H1 (cell line): ENCODE data around the gene PFKFB1. TPM values are rescaled to one million over a fixed set of nuclear protein-coding genes. Genes with fewer than 3 reads are reported as not detected.

Source experiments
- CTCF ChIA-PET: fragments of 300-600 bp; sonication (Branson Sonifier 250); formaldehyde crosslinking; loops from one replicate; lab custom pipeline; 2021; ENCODE audit not compliant: partially characterized antibody; lab: Charles Lee
- POLR2A ChIA-PET: fragments of 300-600 bp; sonication (Branson Sonifier 250); formaldehyde crosslinking; loops from one replicate; lab custom pipeline; 2021; ENCODE audit warnings: inconsistent platforms; ENCODE audit not compliant: partially characterized antibody; lab: Charles Lee
- DNase-seq, 2 experiments: peaks; one replicate each; pipeline versions ENCODE4 v3.0.0 to v3.0.0-alpha.2; 2010 to 2022; ENCODE audit warnings: low spot score in 2 of 2, low read depth in 1 of 2, mixed read lengths in 1 of 2
- FAIRE-seq: peaks from 2 replicates; lab custom pipeline; 2011; peaks lifted over from hg19 to GRCh38; lab: Jason Lieb, UNC
- H2AFZ ChIP-seq: 2 replicates; pipeline ENCODE4 v1.8.1; 2012; ENCODE audit warnings: low read length, inconsistent platforms
- H2AK5ac ChIP-seq: 2 replicates; pipeline ENCODE4 v1.6.1; 2013; ENCODE audit warnings: low read depth, low read length
- H2BK120ac ChIP-seq: replicated peaks from 2 replicates; pipeline ENCODE3; 2013; ENCODE audit warnings: low read depth, low read length, inconsistent platforms
- H2BK12ac ChIP-seq: 2 replicates; pipeline ENCODE4 v1.6.1; 2013; ENCODE audit warnings: low read depth, low read length
- H2BK15ac ChIP-seq: 2 replicates; pipeline ENCODE4 v1.6.1; 2013; ENCODE audit warnings: low read length
- H2BK20ac ChIP-seq: 2 replicates; pipeline ENCODE4 v1.6.1; 2013; ENCODE audit warnings: low read length
- H2BK5ac ChIP-seq: 2 replicates; pipeline ENCODE4 v1.6.1; 2013; ENCODE audit warnings: low read depth, low read length
- H3K14ac ChIP-seq: 2 replicates; pipeline ENCODE4 v1.6.1; 2013; ENCODE audit warnings: inconsistent platforms; ENCODE audit not compliant: insufficient read length
- H3K18ac ChIP-seq: 2 replicates; pipeline ENCODE4 v1.6.1; 2013; ENCODE audit warnings: low read length; ENCODE audit errors: extremely low read depth
- H3K23ac ChIP-seq: 2 replicates; pipeline ENCODE4 v1.6.1; 2013; ENCODE audit warnings: inconsistent platforms; ENCODE audit not compliant: insufficient read length
- H3K23me2 ChIP-seq: 2 replicates; pipeline ENCODE4 v1.6.1; 2013; ENCODE audit warnings: low read depth, low read length
- H3K27ac ChIP-seq: 2 replicates; pipeline ENCODE4 v1.6.1; 2011; ENCODE audit warnings: low read depth, low read length, inconsistent platforms
- H3K27me3 ChIP-seq, 4 experiments: replicated peaks in 1 of 4; 1 replicate in 1 of 4; 2 replicates in 3 of 4; pipeline versions ENCODE4 v1.6.1 to v1.8.1; 2011 to 2013; ENCODE audit warnings: low read length in 3 of 4, mild to moderate bottlenecking in 3 of 4, inconsistent platforms in 2 of 4, mixed read lengths in 2 of 4, moderate library complexity in 1 of 4; ENCODE audit not compliant: control insufficient read depth in 3 of 4, insufficient read depth in 3 of 4; ENCODE audit errors: extremely low read depth in 1 of 4
- H3K36me3 ChIP-seq, 4 experiments: 2 replicates each; pipeline versions ENCODE4 v1.6.1 to v1.8.1; 2011 to 2013; ENCODE audit warnings: mild to moderate bottlenecking in 4 of 4, low read length in 3 of 4, moderate library complexity in 2 of 4, control low read depth in 1 of 4, inconsistent platforms in 1 of 4; ENCODE audit not compliant: insufficient read depth in 4 of 4, control insufficient read depth in 2 of 4
- H3K4ac ChIP-seq: replicated peaks from 2 replicates; pipeline ENCODE3; 2013; ENCODE audit warnings: low read length, low read depth, mixed read lengths, inconsistent platforms; ENCODE audit not compliant: insufficient read length
- H3K4me1 ChIP-seq, 4 experiments: replicated peaks in 1 of 4; 1 replicate in 1 of 4; 2 replicates in 3 of 4; pipeline versions ENCODE4 v1.6.1 to v1.8.1; 2011 to 2013; ENCODE audit warnings: low read length in 3 of 4, inconsistent platforms in 2 of 4, mixed read lengths in 1 of 4; ENCODE audit not compliant: insufficient read depth in 4 of 4, control insufficient read depth in 3 of 4
- H3K4me2 ChIP-seq, 2 experiments: 2 replicates each; pipeline versions ENCODE4 v1.6.1 to v1.8.1; 2011 to 2013; ENCODE audit warnings: low read depth in 2 of 2, low read length in 2 of 2, control low read depth in 1 of 2, inconsistent platforms in 1 of 2, mild to moderate bottlenecking in 1 of 2; ENCODE audit not compliant: insufficient read depth in 1 of 2
- H3K4me3 ChIP-seq, 4 experiments: fragments of 200-600, 300-600 bp in 1 of 4; sonication (generic), shearing (Covaris generic), sonication (Bioruptor Twin) in 1 of 4; 2 replicates each; pipeline versions ENCODE4 v1.5.1 to v1.8.1; 2011 to 2016; ENCODE audit warnings: low read length in 4 of 4, low read depth in 3 of 4, control low read depth in 2 of 4, inconsistent platforms in 2 of 4, mild to moderate bottlenecking in 2 of 4, mixed read lengths in 1 of 4, moderate library complexity in 1 of 4; ENCODE audit not compliant: insufficient read depth in 2 of 4; ENCODE audit errors: extremely low read depth in 1 of 4
- H3K56ac ChIP-seq: replicated peaks from 2 replicates; pipeline ENCODE3; 2013; ENCODE audit warnings: low read depth, mild to moderate bottlenecking, mixed read lengths, low read length, inconsistent platforms; ENCODE audit not compliant: insufficient read length
- H3K79me1 ChIP-seq: 2 replicates; pipeline ENCODE4 v1.6.1; 2013; ENCODE audit warnings: low read depth, low read length, control low read depth
- H3K79me2 ChIP-seq, 2 experiments: 2 replicates each; pipeline versions ENCODE4 v1.6.1 to v1.8.1; 2012 to 2013; ENCODE audit warnings: low read length in 2 of 2, mild to moderate bottlenecking in 2 of 2, inconsistent platforms in 1 of 2; ENCODE audit not compliant: insufficient read depth in 2 of 2, control insufficient read depth in 1 of 2
- H3K9ac ChIP-seq, 4 experiments: replicated peaks in 1 of 4; 1 replicate in 1 of 4; 2 replicates in 3 of 4; pipeline versions ENCODE4 v1.6.1 to v1.8.1; 2011 to 2013; ENCODE audit warnings: low read depth in 3 of 4, low read length in 3 of 4, control low read depth in 2 of 4, mild to moderate bottlenecking in 2 of 4, moderate library complexity in 2 of 4, inconsistent platforms in 1 of 4; ENCODE audit errors: extremely low read depth in 1 of 4
- H3K9me3 ChIP-seq, 2 experiments: 2 replicates each; pipeline versions ENCODE4 v1.6.1 to v1.8.1; 2012 to 2013; ENCODE audit warnings: mild to moderate bottlenecking in 2 of 2, moderate library complexity in 2 of 2, control low read depth in 1 of 2, inconsistent platforms in 1 of 2, low read depth in 1 of 2, low read length in 1 of 2, mixed read lengths in 1 of 2; ENCODE audit not compliant: insufficient read depth in 2 of 2
- H4K20me1 ChIP-seq, 2 experiments: replicated peaks in 1 of 2; 2 replicates each; pipeline versions ENCODE3 to v1.8.1; 2011 to 2013; ENCODE audit warnings: inconsistent platforms in 2 of 2, low read length in 2 of 2, mild to moderate bottlenecking in 1 of 2; ENCODE audit not compliant: insufficient read depth in 2 of 2, control insufficient read depth in 1 of 2
- H4K5ac ChIP-seq: 2 replicates; pipeline ENCODE4 v1.6.1; 2013; ENCODE audit warnings: low read length, low read depth, mixed read lengths, inconsistent platforms; ENCODE audit not compliant: insufficient read length
- H4K8ac ChIP-seq: 2 replicates; pipeline ENCODE4 v1.8.0; 2013; ENCODE audit warnings: mild to moderate bottlenecking, moderate library complexity, low read length, inconsistent platforms; ENCODE audit not compliant: insufficient read depth; ENCODE audit errors: extremely low read depth
- H4K91ac ChIP-seq: replicated peaks from 2 replicates; pipeline ENCODE3; 2013; ENCODE audit warnings: low read length, mixed read lengths, inconsistent platforms; ENCODE audit not compliant: insufficient read length
- BCL11A ChIP-seq, 2 experiments: IDR thresholded peaks; one replicate each; pipeline ENCODE4 v1.6.1; 2011; ENCODE audit warnings: low read depth in 2 of 2, low read length in 2 of 2, mild to moderate bottlenecking in 2 of 2
- BRCA1 ChIP-seq: IDR thresholded peaks from 2 replicates; pipeline ENCODE4 v1.6.1; 2012; ENCODE audit warnings: low read depth, low read length, improper control_type of control experiment
- CEBPB ChIP-seq: IDR thresholded peaks from 2 replicates; pipeline ENCODE4 v1.6.1; 2012; ENCODE audit warnings: low read depth, low read length
- CTBP2 ChIP-seq: IDR thresholded peaks from 2 replicates; pipeline ENCODE4 v1.7.0; 2011; ENCODE audit warnings: borderline replicate concordance, mild to moderate bottlenecking, moderate library complexity, mixed read lengths, low read length; ENCODE audit not compliant: insufficient read depth, insufficient read length
- GABPA ChIP-seq: IDR thresholded peaks from 2 replicates; pipeline ENCODE4 v1.6.1; 2011; ENCODE audit warnings: mild to moderate bottlenecking, low read length, moderate library complexity, borderline replicate concordance; ENCODE audit not compliant: insufficient read depth
- POU5F1 ChIP-seq: IDR thresholded peaks from 2 replicates; pipeline ENCODE4 v1.6.1; 2011; ENCODE audit warnings: low read depth, mild to moderate bottlenecking, low read length, moderate library complexity
- RXRA ChIP-seq: IDR thresholded peaks from 2 replicates; pipeline ENCODE4 v1.6.1; 2011; ENCODE audit warnings: low read depth, mild to moderate bottlenecking, low read length, moderate library complexity; ENCODE audit not compliant: insufficient read depth
- WGBS, 2 experiments: shearing (Covaris generic) in 1 of 2; methylation state at CpG; one replicate each; pipeline versions ENCODE4 v1.1.6 to v1.1.7; 2013 to 2015; ENCODE audit warnings: low lambda C conversion rate in 2 of 2, mixed read lengths in 2 of 2, inconsistent platforms in 1 of 2, low coverage in 1 of 2, missing lambda C conversion rate in 1 of 2; ENCODE audit not compliant: insufficient replicate concordance in 2 of 2, insufficient coverage in 1 of 2, insufficient read length in 1 of 2; ENCODE audit errors: extremely low coverage in 1 of 2, missing lambda C conversion rate in 1 of 2; 5-methylcytosine and 5-hydroxymethylcytosine counted together
- polyA plus RNA-seq, 7 experiments: library from polyadenylated mRNA; depleted of rRNA in 3 of 7; stranded (reverse) in 5 of 7; unstranded in 2 of 7; fragments of >200 nt in 5 of 7; fragments of 200-250 nt in 2 of 7; gene quantifications; 1 replicate in 5 of 7; 2 replicates in 1 of 7; 4 replicates in 1 of 7; pipeline versions ENCODE4 v1.2.1 to v1.2.3, GENCODE V29; 2011 to 2013; ENCODE audit warnings: missing spikeins in 2 of 7, mixed read lengths in 2 of 7
- total RNA-seq: library from RNA; stranded (reverse); fragmentation: NEBNext Ultra II Directional; extraction: Animal tissue kit (Norgen Biotek cat#: 25700); gene quantifications from 2 replicates; pipeline ENCODE4 v1.2.1, GENCODE V29; 2021
- TF ChIP-seq, protein P1 (sequence below), 3 experiments: IDR thresholded peaks; 1 replicate in 2 of 3; 2 replicates in 1 of 3; pipeline versions ENCODE4 v1.5.1 to v1.6.1; 2011; ENCODE audit warnings: low read length in 3 of 3, mild to moderate bottlenecking in 3 of 3, inconsistent platforms in 2 of 3, low read depth in 1 of 3, moderate library complexity in 1 of 3; ENCODE audit not compliant: insufficient read depth in 1 of 3; ENCODE audit errors: control extremely low read depth in 1 of 3
- TF ChIP-seq, protein P2 (sequence below): IDR thresholded peaks from 2 replicates; pipeline ENCODE4 v1.6.1; 2011; ENCODE audit warnings: low read length, improper control_type of control experiment

Gene PFKFB1
- total and polyA plus RNA-seq, 2 of the 8 experiments (the other 6 are each of a cell fraction or from before 2014, with no cell fraction given), result 0.26 to 0.30 TPM

DNA sequence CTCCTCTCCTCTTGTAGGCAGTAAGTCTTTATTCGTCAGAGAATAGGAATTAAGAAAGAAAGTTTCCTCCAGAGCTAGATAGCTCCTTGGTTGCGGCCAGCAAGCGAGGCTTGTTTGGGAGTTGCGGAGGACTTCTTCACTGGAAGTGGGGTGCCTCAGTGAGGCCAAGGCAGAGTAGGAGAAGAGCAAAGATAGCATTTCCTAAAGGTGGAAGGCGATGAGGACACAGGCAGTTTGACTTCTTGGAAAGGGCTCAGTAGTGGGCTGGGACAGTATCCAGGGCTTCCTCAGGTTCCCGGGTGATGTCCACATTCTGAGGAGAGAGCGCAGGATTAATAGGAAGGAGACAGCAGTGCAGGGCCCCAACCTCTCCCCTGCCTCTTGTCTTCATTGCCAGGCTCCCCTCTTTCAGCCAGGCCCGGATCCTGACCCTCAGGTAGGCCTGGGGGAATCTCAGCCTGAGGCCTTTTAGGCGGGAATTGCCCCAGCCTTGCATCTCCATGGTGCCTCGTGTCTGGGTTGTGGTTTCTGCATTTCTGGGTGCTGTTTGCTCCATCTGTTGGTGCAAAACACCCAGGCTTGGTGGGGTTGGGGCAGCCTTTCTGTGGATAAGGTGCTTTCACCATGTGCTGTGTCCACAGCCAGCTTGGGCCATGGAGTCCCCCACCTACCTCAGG is 60.7 kb downstream of the PFKFB1 start:
- WGBS, 2 experiments, result 85% methylated on average over 6 of the region's 10 CpGs; no CpG with 5 or more reads in 1 of the 2 experiments
- no peak overlapping the region for H3K23ac ChIP-seq
- H2BK120ac ChIP-seq, result no peak overlapping the region
- no peak overlapping the region for H3K27ac ChIP-seq
- no peaks in the 10 kb centered on the region for H3K79me1 ChIP-seq
- H2AFZ ChIP-seq, result no peak overlapping the region
- no peaks in the 10 kb centered on the region for H3K23me2 ChIP-seq
- no peak overlapping the region for H2BK20ac ChIP-seq
- no peaks in the 10 kb centered on the region for H3K79me2 ChIP-seq
- H2BK5ac ChIP-seq, result no peak overlapping the region
- no peak overlapping the region for H3K14ac ChIP-seq
- no peak overlapping the region for H3K56ac ChIP-seq
- H2BK12ac ChIP-seq, result no peak overlapping the region
- no peaks in the 10 kb centered on the region for H3K9me3 ChIP-seq
- H4K91ac ChIP-seq, result no peak overlapping the region
- peaks cover 0 to 7% of the 10 kb centered on the region in 2 experiments for H4K20me1 ChIP-seq
- H3K4me2 ChIP-seq, result no peak overlapping the region
- no peak overlapping the region for H4K5ac ChIP-seq
- no peak overlapping the region for H4K8ac ChIP-seq
- no peak overlapping the region for H2AK5ac ChIP-seq
- H3K4me1 ChIP-seq, result no peaks in the 10 kb centered on the region
- H3K36me3 ChIP-seq, result peaks cover 0 to 24% (median 9%) of the 10 kb centered on the region in 4 experiments; a peak in 5 of 8 replicates
- H3K9ac ChIP-seq, result no peak overlapping the region
- ChIA-PET POLR2A (interaction anchor here (0.6 kb wide), 1 partner anchor 527 kb away, joined by 3 read pairs; no protein-coding TSS in a partner anchor), CTCF (no interaction called here)
- H3K4ac ChIP-seq, result no peak overlapping the region
- H3K4me3 ChIP-seq, result no peak overlapping the region
- TF ChIP-seq CTBP2 (no peak), POU5F1 (no peak), BRCA1 (no peak), CEBPB (no peak), GABPA (no peak), RXRA (no peak), BCL11A (IDR thresholded peaks at IDR 0.05; ENCODE audit: low read depth in 2 of 2, low read length in 2 of 2) (no peak)
- TF ChIP-seq, protein P1, sequence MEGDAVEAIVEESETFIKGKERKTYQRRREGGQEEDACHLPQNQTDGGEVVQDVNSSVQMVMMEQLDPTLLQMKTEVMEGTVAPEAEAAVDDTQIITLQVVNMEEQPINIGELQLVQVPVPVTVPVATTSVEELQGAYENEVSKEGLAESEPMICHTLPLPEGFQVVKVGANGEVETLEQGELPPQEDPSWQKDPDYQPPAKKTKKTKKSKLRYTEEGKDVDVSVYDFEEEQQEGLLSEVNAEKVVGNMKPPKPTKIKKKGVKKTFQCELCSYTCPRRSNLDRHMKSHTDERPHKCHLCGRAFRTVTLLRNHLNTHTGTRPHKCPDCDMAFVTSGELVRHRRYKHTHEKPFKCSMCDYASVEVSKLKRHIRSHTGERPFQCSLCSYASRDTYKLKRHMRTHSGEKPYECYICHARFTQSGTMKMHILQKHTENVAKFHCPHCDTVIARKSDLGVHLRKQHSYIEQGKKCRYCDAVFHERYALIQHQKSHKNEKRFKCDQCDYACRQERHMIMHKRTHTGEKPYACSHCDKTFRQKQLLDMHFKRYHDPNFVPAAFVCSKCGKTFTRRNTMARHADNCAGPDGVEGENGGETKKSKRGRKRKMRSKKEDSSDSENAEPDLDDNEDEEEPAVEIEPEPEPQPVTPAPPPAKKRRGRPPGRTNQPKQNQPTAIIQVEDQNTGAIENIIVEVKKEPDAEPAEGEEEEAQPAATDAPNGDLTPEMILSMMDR (IDR thresholded peaks at IDR 0.05; ENCODE audit: control extremely low read depth in 1 of 3, insufficient read depth in 1 of 3, low read depth in 1 of 3, low read length in 3 of 3), result no peak
- TF ChIP-seq, protein P2, sequence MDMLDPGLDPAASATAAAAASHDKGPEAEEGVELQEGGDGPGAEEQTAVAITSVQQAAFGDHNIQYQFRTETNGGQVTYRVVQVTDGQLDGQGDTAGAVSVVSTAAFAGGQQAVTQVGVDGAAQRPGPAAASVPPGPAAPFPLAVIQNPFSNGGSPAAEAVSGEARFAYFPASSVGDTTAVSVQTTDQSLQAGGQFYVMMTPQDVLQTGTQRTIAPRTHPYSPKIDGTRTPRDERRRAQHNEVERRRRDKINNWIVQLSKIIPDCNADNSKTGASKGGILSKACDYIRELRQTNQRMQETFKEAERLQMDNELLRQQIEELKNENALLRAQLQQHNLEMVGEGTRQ, result no peak
- no peak overlapping the region for H2BK15ac ChIP-seq
- H3K27me3 ChIP-seq, result no peaks in the 10 kb centered on the region
- FAIRE-seq, result no peak
- no peak for DNase-seq
- H3K18ac ChIP-seq, result no peak overlapping the region
